Uterine smooth muscle cell (primary cell): ENCODE measurements around the gene PLCZ1. TPM values are rescaled to one million over a fixed set of nuclear protein-coding genes. Genes with fewer than 3 reads are reported as not detected.

ENCODE experiments used
- total RNA-seq: library from RNA; depleted of rRNA; stranded (reverse); fragments of >200 nt; gene quantifications from 2 replicates; pipeline ENCODE4 v1.2.3, GENCODE V29; 2014

PLCZ1 gene
- total RNA-seq: not detected in 2 replicates

GRCh38 chr12:18737819-18738218, at the start of gene PLCZ1, which contains the start of gene CAPZA3:
PLCZ1 (minus strand) TSS chr12:18738012; CDS start chr12:18737371, 641 bp downstream.
CAPZA3 (plus strand) TSS chr12:18738119; CDS start chr12:18738269, 150 bp downstream.

Other genes starting within 250 kb of the PLCZ1 start
- not detected in 2 replicates for gene CAPZA3, start 107 bp upstream of the PLCZ1 start, total RNA-seq